Measurements from ENCODE around the gene MXRA8. TPM values are rescaled to one million over a fixed set of nuclear protein-coding genes. Genes with fewer than 3 reads are reported as not detected.

MXRA8 gene
- total RNA-seq, 1 experiment from 2014 or later, result 9.6 TPM

DNA sequence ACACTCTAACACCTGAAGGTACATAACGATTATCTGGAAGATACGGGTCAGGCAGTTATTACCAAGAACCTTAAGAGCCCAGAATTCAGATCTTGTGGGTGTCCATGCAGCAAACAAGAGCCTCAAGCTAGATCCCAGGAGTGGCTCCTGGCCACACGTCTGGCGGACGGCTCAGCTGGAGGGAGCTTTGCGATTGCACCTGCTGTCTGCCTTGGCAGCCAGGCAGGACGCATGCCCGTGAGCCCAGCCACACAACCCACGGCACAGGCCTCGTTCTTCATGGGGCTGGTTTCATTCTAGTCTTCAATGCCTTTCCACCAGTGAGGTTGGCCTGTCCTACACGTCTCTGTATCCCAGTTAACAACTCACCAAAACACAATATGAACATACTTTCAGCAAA is 35.1 kb upstream of the MXRA8 start:
- Histone ChIP-seq H3K14ac (ENCODE audit: insufficient read depth, low read length) (no peak overlapping the region), H2AFZ (ENCODE audit: low read length) (no peak overlapping the region), H3K79me1 (ENCODE audit: insufficient read depth, low read depth, low read length, poor library complexity, severe bottlenecking) (peaks cover 11% of the 10 kb centered on the region), H4K5ac (ENCODE audit: insufficient read length, low read depth, low read length) (no peak overlapping the region), H3K18ac (ENCODE audit: insufficient read length, low read depth, low read length) (no peak overlapping the region), H3K4ac (ENCODE audit: low read depth, low read length) (no peak overlapping the region), H3K23me2 (ENCODE audit: insufficient read length, low read depth, low read length, poor library complexity, severe bottlenecking) (peaks cover 4% of the 10 kb centered on the region), H3K9me3 (ENCODE audit: control insufficient read depth, low read depth, low read length) (no peaks in the 10 kb centered on the region), H3T11ph (ENCODE audit: low read length) (no peak overlapping the region), H3K27ac (ENCODE audit: insufficient read length, low read depth, low read length) (no peak overlapping the region), H3K4me2 (ENCODE audit: insufficient read depth, insufficient read length, low read length) (no peak overlapping the region), H3K79me2 (ENCODE audit: insufficient read depth, low read length) (peaks cover 5% of the 10 kb centered on the region; the same call in 1 of the 2 replicates), H4K20me1 (ENCODE audit: control insufficient read depth, insufficient read depth, insufficient read length) (no peaks in the 10 kb centered on the region), H2AK5ac (ENCODE audit: insufficient read length, low read length) (no peak overlapping the region), H2BK5ac (ENCODE audit: insufficient read length, low read length) (no peak overlapping the region), H4K91ac (ENCODE audit: insufficient read length, low read depth, low read length) (no peak overlapping the region), H2BK120ac (ENCODE audit: low read depth, low read length, poor library complexity, severe bottlenecking) (no peak overlapping the region), H4K8ac (replicated peaks; ENCODE audit: insufficient read length, low read depth, low read length) (no peak overlapping the region), H2BK15ac (ENCODE audit: low read depth, low read length) (no peak overlapping the region), H3K23ac (ENCODE audit: insufficient read length, low read depth, low read length) (no peak overlapping the region), H3K9ac (ENCODE audit: extremely low read depth, insufficient read length, low read length) (no peak overlapping the region), H3K4me1 (ENCODE audit: insufficient read depth, low read length) (no peaks in the 10 kb centered on the region), H2BK20ac (ENCODE audit: low read depth, low read length, poor library complexity, severe bottlenecking) (no peak overlapping the region), H2BK12ac (ENCODE audit: insufficient read length, low read depth, low read length) (no peak overlapping the region), H3K27me3 (ENCODE audit: insufficient read depth, low read length) (no peaks in the 10 kb centered on the region), H3K56ac (ENCODE audit: insufficient read length, low read depth, low read length) (no peak overlapping the region)
- H3K36me3 Mint-ChIP-seq (ENCODE audit: insufficient read depth in 1 of 3, low read depth in 3 of 3), result peaks cover 73 to 96% (median 90%) of the 10 kb centered on the region in 3 experiments
- no peak for DNase-seq
- no peak overlapping the region for H3K4me3 Mint-ChIP-seq
- WGBS (ENCODE audit: extremely low coverage, insufficient read length, low lambda C conversion rate), result no CpG with 5 or more reads among the region's 11 CpGs
- H3K9me3 Mint-ChIP-seq, result peaks cover 0 to 2% of the 10 kb centered on the region in 2 experiments; a peak in 1 of 5 replicates
- H3K4me1 Mint-ChIP-seq, result peaks cover 3 to 5% of the 10 kb centered on the region in 2 experiments; a peak in 3 of 4 replicates
- H3K27ac Mint-ChIP-seq, result no peak overlapping the region
- TF ChIP-seq, protein P1, sequence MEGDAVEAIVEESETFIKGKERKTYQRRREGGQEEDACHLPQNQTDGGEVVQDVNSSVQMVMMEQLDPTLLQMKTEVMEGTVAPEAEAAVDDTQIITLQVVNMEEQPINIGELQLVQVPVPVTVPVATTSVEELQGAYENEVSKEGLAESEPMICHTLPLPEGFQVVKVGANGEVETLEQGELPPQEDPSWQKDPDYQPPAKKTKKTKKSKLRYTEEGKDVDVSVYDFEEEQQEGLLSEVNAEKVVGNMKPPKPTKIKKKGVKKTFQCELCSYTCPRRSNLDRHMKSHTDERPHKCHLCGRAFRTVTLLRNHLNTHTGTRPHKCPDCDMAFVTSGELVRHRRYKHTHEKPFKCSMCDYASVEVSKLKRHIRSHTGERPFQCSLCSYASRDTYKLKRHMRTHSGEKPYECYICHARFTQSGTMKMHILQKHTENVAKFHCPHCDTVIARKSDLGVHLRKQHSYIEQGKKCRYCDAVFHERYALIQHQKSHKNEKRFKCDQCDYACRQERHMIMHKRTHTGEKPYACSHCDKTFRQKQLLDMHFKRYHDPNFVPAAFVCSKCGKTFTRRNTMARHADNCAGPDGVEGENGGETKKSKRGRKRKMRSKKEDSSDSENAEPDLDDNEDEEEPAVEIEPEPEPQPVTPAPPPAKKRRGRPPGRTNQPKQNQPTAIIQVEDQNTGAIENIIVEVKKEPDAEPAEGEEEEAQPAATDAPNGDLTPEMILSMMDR (conservative IDR thresholded peaks at IDR 0.05), result no peak
- no peaks in the 10 kb centered on the region for H3K27me3 Mint-ChIP-seq (ENCODE audit: low read depth)

Data from H9 (cell line).